Measurements from ENCODE around the gene RASSF3. TPM values are rescaled to one million over a fixed set of nuclear protein-coding genes. Genes with fewer than 3 reads are reported as not detected.

RASSF3 gene
- total and polyA plus RNA-seq, 2 of the 13 experiments (the other 11 are each of a cell fraction or from before 2014, with no cell fraction given), result 15.5 to 16.0 TPM

- TF ChIP-seq ZNF510 (CRISPR knock-in tag; IDR thresholded peaks at IDR 0.05; ENCODE audit: low read depth) (0 out of 2 replicates have a peak, but pooled peaks have one; percentile 57), ZNF777 (CRISPR knock-in tag; IDR thresholded peaks at IDR 0.05) (peak; percentile 67), NFKB2 (CRISPR knock-in tag; IDR thresholded peaks at IDR 0.05; ENCODE audit: borderline replicate concordance) (peak; percentile 19; the same call in 1 of the 2 replicates), TAF1 (CRISPR knock-in tag; IDR thresholded peaks at IDR 0.05) (peak; percentile 31; the same call in 1 of the 2 replicates), ZMYM3 (CRISPR knock-in tag; IDR thresholded peaks at IDR 0.05) (0 out of 2 replicates have a peak, but pooled peaks have one; percentile 29), ZNF572 (CRISPR knock-in tag; IDR thresholded peaks at IDR 0.05) (0 out of 2 replicates have a peak, but pooled peaks have one; percentile 33), SIN3B (IDR thresholded peaks at IDR 0.05; ENCODE audit: low read length) (no peak), POLR2G (IDR thresholded peaks at IDR 0.05; ENCODE audit: low read depth, low read length) (peak; percentile 66), ZIK1 (CRISPR knock-in tag; IDR thresholded peaks at IDR 0.05; ENCODE audit: borderline replicate concordance, low read depth) (0 out of 2 replicates have a peak, but pooled peaks have one; percentile 53), FOXK1 (CRISPR knock-in tag; IDR thresholded peaks at IDR 0.05; ENCODE audit: borderline replicate concordance, low read depth) (0 out of 2 replicates have a peak, but pooled peaks have one; percentile 31), ZSCAN31 (CRISPR knock-in tag; IDR thresholded peaks at IDR 0.05; ENCODE audit: low read depth) (0 out of 2 replicates have a peak, but pooled peaks have one; percentile 53), ZNF766 (CRISPR knock-in tag; IDR thresholded peaks at IDR 0.05; ENCODE audit: borderline replicate concordance) (no peak)
- TF ChIP-seq, protein P1, sequence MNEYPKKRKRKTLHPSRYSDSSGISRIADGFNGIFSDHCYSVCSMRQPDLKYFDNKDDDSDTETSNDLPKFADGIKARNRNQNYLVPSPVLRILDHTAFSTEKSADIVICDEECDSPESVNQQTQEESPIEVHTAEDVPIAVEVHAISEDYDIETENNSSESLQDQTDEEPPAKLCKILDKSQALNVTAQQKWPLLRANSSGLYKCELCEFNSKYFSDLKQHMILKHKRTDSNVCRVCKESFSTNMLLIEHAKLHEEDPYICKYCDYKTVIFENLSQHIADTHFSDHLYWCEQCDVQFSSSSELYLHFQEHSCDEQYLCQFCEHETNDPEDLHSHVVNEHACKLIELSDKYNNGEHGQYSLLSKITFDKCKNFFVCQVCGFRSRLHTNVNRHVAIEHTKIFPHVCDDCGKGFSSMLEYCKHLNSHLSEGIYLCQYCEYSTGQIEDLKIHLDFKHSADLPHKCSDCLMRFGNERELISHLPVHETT (CRISPR knock-in tag; conservative IDR thresholded peaks at IDR 0.05), result peak; percentile 51; the same call in 1 of the 2 replicates
- TF ChIP-seq, protein P2, sequence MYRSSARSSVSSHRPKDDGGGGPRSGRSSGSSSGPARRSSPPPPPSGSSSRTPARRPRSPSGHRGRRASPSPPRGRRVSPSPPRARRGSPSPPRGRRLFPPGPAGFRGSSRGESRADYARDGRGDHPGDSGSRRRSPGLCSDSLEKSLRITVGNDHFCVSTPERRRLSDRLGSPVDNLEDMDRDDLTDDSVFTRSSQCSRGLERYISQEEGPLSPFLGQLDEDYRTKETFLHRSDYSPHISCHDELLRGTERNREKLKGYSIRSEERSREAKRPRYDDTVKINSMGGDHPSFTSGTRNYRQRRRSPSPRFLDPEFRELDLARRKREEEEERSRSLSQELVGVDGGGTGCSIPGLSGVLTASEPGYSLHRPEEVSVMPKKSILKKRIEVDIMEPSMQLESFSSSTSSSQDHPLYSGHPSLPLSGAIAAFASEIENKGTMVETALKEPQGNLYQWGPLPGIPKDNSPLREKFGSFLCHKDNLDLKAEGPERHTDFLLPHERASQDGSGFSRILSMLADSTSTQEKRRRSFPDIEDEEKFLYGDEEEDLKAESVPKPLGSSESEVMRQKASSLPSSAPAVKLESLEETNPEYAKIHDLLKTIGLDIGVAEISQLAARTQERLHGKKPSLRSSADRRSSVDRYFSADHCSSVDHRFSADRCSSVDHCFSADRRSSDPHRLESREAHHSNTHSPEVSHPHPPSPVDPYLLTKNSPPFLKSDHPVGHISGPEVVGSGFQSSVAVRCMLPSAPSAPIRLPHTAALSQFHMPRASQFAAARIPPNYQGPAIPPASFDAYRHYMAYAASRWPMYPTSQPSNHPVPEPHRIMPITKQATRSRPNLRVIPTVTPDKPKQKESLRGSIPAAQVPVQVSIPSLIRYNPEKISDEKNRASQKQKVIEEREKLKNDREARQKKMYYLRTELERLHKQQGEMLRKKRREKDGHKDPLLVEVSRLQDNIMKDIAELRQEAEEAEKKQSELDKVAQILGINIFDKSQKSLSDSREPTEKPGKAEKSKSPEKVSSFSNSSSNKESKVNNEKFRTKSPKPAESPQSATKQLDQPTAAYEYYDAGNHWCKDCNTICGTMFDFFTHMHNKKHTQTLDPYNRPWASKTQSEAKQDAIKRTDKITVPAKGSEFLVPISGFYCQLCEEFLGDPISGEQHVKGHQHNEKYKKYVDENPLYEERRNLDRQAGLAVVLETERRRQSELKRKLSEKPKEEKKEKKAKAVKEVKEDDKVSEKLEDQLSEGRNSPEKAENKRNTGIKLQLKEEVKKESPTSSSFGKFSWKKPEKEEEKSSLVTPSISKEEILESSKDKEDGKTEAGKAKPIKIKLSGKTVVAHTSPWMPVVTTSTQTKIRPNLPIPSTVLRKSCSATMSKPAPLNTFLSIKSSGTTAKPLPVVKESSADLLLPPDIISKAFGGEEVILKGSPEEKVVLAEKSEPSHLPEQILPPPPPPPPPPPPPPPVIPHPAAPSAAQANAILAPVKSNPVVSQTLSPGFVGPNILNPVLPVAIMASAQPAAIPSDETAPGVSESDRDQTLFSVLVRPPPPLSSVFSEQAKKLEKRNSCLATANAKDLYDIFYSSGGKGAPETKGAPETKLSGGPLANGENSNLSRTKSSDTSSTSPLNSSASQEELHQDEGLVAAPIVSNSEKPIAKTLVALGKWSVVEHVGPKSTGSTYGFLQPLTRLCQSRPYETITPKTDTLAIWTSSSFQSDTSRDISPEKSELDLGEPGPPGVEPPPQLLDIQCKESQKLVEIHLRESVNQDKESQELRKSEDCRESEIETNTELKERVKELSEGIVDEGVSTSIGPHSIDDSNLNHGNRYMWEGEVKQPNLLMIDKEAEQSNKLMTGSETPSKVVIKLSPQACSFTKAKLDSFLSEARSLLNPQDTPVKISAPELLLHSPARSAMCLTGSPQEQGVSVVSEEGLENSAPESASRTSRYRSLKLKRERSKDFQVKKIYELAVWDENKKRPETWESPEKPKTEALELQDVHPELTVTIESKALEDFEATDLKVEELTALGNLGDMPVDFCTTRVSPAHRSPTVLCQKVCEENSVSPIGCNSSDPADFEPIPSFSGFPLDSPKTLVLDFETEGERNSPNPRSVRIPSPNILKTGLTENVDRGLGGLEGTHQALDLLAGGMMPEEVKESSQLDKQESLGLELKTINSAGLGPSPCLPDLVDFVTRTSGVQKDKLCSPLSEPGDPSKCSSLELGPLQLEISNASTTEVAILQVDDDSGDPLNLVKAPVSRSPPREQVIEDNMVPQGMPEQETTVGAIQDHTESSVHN (CRISPR knock-in tag; IDR thresholded peaks at IDR 0.05), result no peak
- TF ChIP-seq, protein P3, sequence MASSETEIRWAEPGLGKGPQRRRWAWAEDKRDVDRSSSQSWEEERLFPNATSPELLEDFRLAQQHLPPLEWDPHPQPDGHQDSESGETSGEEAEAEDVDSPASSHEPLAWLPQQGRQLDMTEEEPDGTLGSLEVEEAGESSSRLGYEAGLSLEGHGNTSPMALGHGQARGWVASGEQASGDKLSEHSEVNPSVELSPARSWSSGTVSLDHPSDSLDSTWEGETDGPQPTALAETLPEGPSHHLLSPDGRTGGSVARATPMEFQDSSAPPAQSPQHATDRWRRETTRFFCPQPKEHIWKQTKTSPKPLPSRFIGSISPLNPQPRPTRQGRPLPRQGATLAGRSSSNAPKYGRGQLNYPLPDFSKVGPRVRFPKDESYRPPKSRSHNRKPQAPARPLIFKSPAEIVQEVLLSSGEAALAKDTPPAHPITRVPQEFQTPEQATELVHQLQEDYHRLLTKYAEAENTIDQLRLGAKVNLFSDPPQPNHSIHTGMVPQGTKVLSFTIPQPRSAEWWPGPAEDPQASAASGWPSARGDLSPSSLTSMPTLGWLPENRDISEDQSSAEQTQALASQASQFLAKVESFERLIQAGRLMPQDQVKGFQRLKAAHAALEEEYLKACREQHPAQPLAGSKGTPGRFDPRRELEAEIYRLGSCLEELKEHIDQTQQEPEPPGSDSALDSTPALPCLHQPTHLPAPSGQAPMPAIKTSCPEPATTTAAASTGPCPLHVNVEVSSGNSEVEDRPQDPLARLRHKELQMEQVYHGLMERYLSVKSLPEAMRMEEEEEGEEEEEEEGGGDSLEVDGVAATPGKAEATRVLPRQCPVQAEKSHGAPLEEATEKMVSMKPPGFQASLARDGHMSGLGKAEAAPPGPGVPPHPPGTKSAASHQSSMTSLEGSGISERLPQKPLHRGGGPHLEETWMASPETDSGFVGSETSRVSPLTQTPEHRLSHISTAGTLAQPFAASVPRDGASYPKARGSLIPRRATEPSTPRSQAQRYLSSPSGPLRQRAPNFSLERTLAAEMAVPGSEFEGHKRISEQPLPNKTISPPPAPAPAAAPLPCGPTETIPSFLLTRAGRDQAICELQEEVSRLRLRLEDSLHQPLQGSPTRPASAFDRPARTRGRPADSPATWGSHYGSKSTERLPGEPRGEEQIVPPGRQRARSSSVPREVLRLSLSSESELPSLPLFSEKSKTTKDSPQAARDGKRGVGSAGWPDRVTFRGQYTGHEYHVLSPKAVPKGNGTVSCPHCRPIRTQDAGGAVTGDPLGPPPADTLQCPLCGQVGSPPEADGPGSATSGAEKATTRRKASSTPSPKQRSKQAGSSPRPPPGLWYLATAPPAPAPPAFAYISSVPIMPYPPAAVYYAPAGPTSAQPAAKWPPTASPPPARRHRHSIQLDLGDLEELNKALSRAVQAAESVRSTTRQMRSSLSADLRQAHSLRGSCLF (CRISPR knock-in tag; IDR thresholded peaks at IDR 0.05; ENCODE audit: borderline replicate concordance), result no peak
These were observed at the start of gene RASSF3 (continued) for GRCh38 chr12:64610079-64610659.

Data from HepG2 (cell line).